GM18909 (cell line): Measurements from ENCODE around the gene HAUS7.
A peak's percentile ranks its signal among the peaks of the same experiment; 100 is the strongest.

Experiments used
- ATAC-seq: cut with Tn5 transposase; IDR thresholded peaks from one replicate; pipeline ENCODE4 v1.9.1; 2021; ENCODE audit warnings: mild to moderate bottlenecking; ENCODE audit not compliant: unreplicated experiment, poor library complexity

HAUS7 gene

GRCh38 chrX:153470411-153471363 is at the start of gene HAUS7:
Gene HAUS7, minus strand, starts transcription at chrX:153470576. Its CDS starts 19 bp downstream, at chrX:153470557.
- ATAC-seq = peak; percentile 78

GRCh38 chrX:153519569-153520286 is 49.4 kb upstream of the HAUS7 start:
- no peak for ATAC-seq

- ATAC-seq = no peak
These were observed 47.8 kb upstream of the HAUS7 start for GRCh38 chrX:153517946-153518834.

- no peak for ATAC-seq
These were observed 47.0 kb upstream of the HAUS7 start, which contains the start of gene ATP2B3 for GRCh38 chrX:153517423-153517822. Gene ATP2B3, plus strand, starts transcription at chrX:153517642. Its CDS starts 18,606 bp downstream, at chrX:153536248.

- ATAC-seq = no peak
These were observed 45.7 kb upstream of the HAUS7 start for GRCh38 chrX:153516073-153516472.

- ATAC-seq = no peak
These were observed 45.1 kb upstream of the HAUS7 start for GRCh38 chrX:153515435-153515834.

- no peak for ATAC-seq
These were observed 43.9 kb upstream of the HAUS7 start for GRCh38 chrX:153514259-153514658.

GRCh38 chrX:153513265-153513664 is 42.9 kb upstream of the HAUS7 start:
- no peak for ATAC-seq

- ATAC-seq = no peak
These were observed 42.1 kb upstream of the HAUS7 start for GRCh38 chrX:153512501-153512893.

GRCh38 chrX:153511784-153512500 is 41.6 kb upstream of the HAUS7 start:
- no peak for ATAC-seq

GRCh38 chrX:153510383-153510782 is 40.0 kb upstream of the HAUS7 start:
- no peak for ATAC-seq

- no peak for ATAC-seq
These were observed 39.2 kb upstream of the HAUS7 start for GRCh38 chrX:153509592-153509991.

GRCh38 chrX:153507484-153508178 is 37.3 kb upstream of the HAUS7 start:
- ATAC-seq = peak; percentile 90

GRCh38 chrX:153505361-153505760 is 35.0 kb upstream of the HAUS7 start:
- no peak for ATAC-seq

GRCh38 chrX:153504445-153505016 is 34.2 kb upstream of the HAUS7 start:
- no peak for ATAC-seq

- no peak for ATAC-seq
These were observed 32.4 kb upstream of the HAUS7 start for GRCh38 chrX:153502796-153503195.

GRCh38 chrX:153502131-153502530 is 31.8 kb upstream of the HAUS7 start:
- no peak for ATAC-seq

- no peak for ATAC-seq
These were observed 31.2 kb upstream of the HAUS7 start for GRCh38 chrX:153501530-153501929.
